ENCODE measurements around the gene ADM5. TPM values are rescaled to one million over a fixed set of nuclear protein-coding genes. Genes with fewer than 3 reads are reported as not detected.

ADM5 gene
- total and polyA plus RNA-seq, 10 of the 15 experiments (the other 5 are each of a cell fraction or from before 2014, with no cell fraction given): 0.05 to 6.0 (median 1.2) TPM; not detected in 1

GRCh38 chr19:49664171-49665035 is 25.0 kb upstream of the ADM5 start (continued):
- no peak for TF ChIP-seq TCF7 (IDR thresholded peaks at IDR 0.05; ENCODE audit: borderline replicate concordance)
- TF ChIP-seq WRNIP1 (IDR thresholded peaks at IDR 0.05; ENCODE audit: borderline replicate concordance, low read depth, low read length): no peak
- no peak for TF ChIP-seq HDAC2 (IDR thresholded peaks at IDR 0.05)
- TF ChIP-seq STAT3 (IDR thresholded peaks at IDR 0.05; ENCODE audit: low read depth, low read length): no peak
- no peak for TF ChIP-seq HDGF (IDR thresholded peaks at IDR 0.05)
- peak; percentile 81 for TF ChIP-seq ATF7 (IDR thresholded peaks at IDR 0.05; ENCODE audit: low read depth)
- TF ChIP-seq FOXM1 (IDR thresholded peaks at IDR 0.05; ENCODE audit: low read depth, low read length): no peak
- TF ChIP-seq SMARCA5 (IDR thresholded peaks at IDR 0.05): peak; percentile 31; the same call in 1 of the 2 replicates
- TF ChIP-seq NR2F1 (conservative IDR thresholded peaks at IDR 0.05): 0 out of 2 replicates have a peak, but pooled peaks have one; percentile 14
- no peak for TF ChIP-seq CBX3 (IDR thresholded peaks at IDR 0.05; ENCODE audit: borderline replicate concordance, low read depth)
- peak; percentile 11 for TF ChIP-seq MEF2B (IDR thresholded peaks at IDR 0.05; ENCODE audit: partially characterized antibody, poor library complexity, severe bottlenecking)
- TF ChIP-seq, protein P1, sequence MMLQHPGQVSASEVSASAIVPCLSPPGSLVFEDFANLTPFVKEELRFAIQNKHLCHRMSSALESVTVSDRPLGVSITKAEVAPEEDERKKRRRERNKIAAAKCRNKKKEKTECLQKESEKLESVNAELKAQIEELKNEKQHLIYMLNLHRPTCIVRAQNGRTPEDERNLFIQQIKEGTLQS (IDR thresholded peaks at IDR 0.05; ENCODE audit: borderline replicate concordance, extremely low read depth, low read depth, low read length): no peak
- TF ChIP-seq CEBPZ (IDR thresholded peaks at IDR 0.05; ENCODE audit: low read depth, low read length): no peak
- no peak for TF ChIP-seq MTA2 (IDR thresholded peaks at IDR 0.05; ENCODE audit: low read depth)
- TF ChIP-seq DPF2 (IDR thresholded peaks at IDR 0.05): 0 out of 2 replicates have a peak, but pooled peaks have one; percentile 49
- TF ChIP-seq, protein P2, sequence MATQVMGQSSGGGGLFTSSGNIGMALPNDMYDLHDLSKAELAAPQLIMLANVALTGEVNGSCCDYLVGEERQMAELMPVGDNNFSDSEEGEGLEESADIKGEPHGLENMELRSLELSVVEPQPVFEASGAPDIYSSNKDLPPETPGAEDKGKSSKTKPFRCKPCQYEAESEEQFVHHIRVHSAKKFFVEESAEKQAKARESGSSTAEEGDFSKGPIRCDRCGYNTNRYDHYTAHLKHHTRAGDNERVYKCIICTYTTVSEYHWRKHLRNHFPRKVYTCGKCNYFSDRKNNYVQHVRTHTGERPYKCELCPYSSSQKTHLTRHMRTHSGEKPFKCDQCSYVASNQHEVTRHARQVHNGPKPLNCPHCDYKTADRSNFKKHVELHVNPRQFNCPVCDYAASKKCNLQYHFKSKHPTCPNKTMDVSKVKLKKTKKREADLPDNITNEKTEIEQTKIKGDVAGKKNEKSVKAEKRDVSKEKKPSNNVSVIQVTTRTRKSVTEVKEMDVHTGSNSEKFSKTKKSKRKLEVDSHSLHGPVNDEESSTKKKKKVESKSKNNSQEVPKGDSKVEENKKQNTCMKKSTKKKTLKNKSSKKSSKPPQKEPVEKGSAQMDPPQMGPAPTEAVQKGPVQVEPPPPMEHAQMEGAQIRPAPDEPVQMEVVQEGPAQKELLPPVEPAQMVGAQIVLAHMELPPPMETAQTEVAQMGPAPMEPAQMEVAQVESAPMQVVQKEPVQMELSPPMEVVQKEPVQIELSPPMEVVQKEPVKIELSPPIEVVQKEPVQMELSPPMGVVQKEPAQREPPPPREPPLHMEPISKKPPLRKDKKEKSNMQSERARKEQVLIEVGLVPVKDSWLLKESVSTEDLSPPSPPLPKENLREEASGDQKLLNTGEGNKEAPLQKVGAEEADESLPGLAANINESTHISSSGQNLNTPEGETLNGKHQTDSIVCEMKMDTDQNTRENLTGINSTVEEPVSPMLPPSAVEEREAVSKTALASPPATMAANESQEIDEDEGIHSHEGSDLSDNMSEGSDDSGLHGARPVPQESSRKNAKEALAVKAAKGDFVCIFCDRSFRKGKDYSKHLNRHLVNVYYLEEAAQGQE (IDR thresholded peaks at IDR 0.05; ENCODE audit: low read depth, low read length): no peak
- TF ChIP-seq NFIC (IDR thresholded peaks at IDR 0.05; ENCODE audit: low read depth, low read length): no peak
- TF ChIP-seq ETV6 (conservative IDR thresholded peaks at IDR 0.05 in 1 of 2, IDR thresholded peaks at IDR 0.05 in 1 of 2; ENCODE audit: borderline replicate concordance in 1 of 2, low read depth in 1 of 2): no peak
- TF ChIP-seq, protein P3, sequence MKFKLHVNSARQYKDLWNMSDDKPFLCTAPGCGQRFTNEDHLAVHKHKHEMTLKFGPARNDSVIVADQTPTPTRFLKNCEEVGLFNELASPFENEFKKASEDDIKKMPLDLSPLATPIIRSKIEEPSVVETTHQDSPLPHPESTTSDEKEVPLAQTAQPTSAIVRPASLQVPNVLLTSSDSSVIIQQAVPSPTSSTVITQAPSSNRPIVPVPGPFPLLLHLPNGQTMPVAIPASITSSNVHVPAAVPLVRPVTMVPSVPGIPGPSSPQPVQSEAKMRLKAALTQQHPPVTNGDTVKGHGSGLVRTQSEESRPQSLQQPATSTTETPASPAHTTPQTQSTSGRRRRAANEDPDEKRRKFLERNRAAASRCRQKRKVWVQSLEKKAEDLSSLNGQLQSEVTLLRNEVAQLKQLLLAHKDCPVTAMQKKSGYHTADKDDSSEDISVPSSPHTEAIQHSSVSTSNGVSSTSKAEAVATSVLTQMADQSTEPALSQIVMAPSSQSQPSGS (IDR thresholded peaks at IDR 0.05; ENCODE audit: low read length): no peak
- peak; percentile 43; the same call in 1 of the 2 replicates for TF ChIP-seq TAF1 (IDR thresholded peaks at IDR 0.05; ENCODE audit: borderline replicate concordance, low read depth, low read length)
- TF ChIP-seq ESRRA (IDR thresholded peaks at IDR 0.05; ENCODE audit: low read length): no peak
- no peak for TF ChIP-seq BRCA1 (IDR thresholded peaks at IDR 0.05; ENCODE audit: low read depth, low read length)
- TF ChIP-seq ZNF24 (IDR thresholded peaks at IDR 0.05): no peak
